Panc1 (cell line): ENCODE measurements around the gene NLN.
"Not testable (repeated sequence)": the region's sequence is repeated elsewhere in the genome, so short reads cannot be mapped to it uniquely, and the experiment has no call there.

Experiments
- TF ChIP-seq, protein P1 (sequence below): fragments of 450-650 bp; IDR thresholded peaks from 2 replicates; pipeline ENCODE4 v1.5.1; 2017; ENCODE audit warnings: mild to moderate bottlenecking
- TF ChIP-seq, protein P2 (sequence below), 2 experiments: IDR thresholded peaks; 2 replicates each; pipeline ENCODE4 v1.6.1; 2011 to 2012; ENCODE audit warnings: low read depth in 2 of 2, control low read depth in 1 of 2, low read length in 1 of 2, mild to moderate bottlenecking in 1 of 2, moderate library complexity in 1 of 2; ENCODE audit not compliant: insufficient read depth in 1 of 2

DNA sequence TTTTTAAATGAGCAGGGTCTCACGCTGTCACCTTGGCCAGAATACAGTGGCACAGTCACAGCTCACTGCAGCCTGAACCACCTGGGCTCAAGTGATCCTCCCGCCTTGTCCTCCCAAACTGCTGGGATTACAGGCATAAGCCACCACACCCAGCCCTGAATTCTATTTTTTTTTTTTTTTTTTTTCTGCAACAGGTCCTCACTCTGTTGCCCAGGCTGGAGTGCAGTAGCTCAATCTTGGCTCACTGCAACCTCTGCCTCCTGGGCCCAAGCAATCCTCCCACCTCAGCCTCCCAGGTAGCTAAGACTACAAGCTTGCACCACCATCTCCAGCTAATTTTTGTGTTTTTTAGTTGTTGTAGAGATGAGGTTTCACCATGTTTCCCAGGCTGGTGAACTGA lies 51.0 kb downstream of the NLN start:
- TF ChIP-seq, protein P1, sequence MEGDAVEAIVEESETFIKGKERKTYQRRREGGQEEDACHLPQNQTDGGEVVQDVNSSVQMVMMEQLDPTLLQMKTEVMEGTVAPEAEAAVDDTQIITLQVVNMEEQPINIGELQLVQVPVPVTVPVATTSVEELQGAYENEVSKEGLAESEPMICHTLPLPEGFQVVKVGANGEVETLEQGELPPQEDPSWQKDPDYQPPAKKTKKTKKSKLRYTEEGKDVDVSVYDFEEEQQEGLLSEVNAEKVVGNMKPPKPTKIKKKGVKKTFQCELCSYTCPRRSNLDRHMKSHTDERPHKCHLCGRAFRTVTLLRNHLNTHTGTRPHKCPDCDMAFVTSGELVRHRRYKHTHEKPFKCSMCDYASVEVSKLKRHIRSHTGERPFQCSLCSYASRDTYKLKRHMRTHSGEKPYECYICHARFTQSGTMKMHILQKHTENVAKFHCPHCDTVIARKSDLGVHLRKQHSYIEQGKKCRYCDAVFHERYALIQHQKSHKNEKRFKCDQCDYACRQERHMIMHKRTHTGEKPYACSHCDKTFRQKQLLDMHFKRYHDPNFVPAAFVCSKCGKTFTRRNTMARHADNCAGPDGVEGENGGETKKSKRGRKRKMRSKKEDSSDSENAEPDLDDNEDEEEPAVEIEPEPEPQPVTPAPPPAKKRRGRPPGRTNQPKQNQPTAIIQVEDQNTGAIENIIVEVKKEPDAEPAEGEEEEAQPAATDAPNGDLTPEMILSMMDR: not testable (repeated sequence)
- TF ChIP-seq, protein P2, sequence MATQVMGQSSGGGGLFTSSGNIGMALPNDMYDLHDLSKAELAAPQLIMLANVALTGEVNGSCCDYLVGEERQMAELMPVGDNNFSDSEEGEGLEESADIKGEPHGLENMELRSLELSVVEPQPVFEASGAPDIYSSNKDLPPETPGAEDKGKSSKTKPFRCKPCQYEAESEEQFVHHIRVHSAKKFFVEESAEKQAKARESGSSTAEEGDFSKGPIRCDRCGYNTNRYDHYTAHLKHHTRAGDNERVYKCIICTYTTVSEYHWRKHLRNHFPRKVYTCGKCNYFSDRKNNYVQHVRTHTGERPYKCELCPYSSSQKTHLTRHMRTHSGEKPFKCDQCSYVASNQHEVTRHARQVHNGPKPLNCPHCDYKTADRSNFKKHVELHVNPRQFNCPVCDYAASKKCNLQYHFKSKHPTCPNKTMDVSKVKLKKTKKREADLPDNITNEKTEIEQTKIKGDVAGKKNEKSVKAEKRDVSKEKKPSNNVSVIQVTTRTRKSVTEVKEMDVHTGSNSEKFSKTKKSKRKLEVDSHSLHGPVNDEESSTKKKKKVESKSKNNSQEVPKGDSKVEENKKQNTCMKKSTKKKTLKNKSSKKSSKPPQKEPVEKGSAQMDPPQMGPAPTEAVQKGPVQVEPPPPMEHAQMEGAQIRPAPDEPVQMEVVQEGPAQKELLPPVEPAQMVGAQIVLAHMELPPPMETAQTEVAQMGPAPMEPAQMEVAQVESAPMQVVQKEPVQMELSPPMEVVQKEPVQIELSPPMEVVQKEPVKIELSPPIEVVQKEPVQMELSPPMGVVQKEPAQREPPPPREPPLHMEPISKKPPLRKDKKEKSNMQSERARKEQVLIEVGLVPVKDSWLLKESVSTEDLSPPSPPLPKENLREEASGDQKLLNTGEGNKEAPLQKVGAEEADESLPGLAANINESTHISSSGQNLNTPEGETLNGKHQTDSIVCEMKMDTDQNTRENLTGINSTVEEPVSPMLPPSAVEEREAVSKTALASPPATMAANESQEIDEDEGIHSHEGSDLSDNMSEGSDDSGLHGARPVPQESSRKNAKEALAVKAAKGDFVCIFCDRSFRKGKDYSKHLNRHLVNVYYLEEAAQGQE (IDR thresholded peaks at IDR 0.05; ENCODE audit: insufficient read depth in 1 of 2, low read depth in 2 of 2, low read length in 1 of 2): not testable (repeated sequence)
